Measurements from ENCODE around the gene KLF2. TPM values are rescaled to one million over a fixed set of nuclear protein-coding genes. Genes with fewer than 3 reads are reported as not detected.
A peak's percentile ranks its signal among the peaks of the same experiment; 100 is the strongest.
"Not testable (repeated sequence)": the region's sequence is repeated elsewhere in the genome, so short reads cannot be mapped to it uniquely, and the experiment has no call there.

Gene KLF2
- total RNA-seq, 2 donors from 2014 or later = 13.2 to 42.2 TPM

DNA sequence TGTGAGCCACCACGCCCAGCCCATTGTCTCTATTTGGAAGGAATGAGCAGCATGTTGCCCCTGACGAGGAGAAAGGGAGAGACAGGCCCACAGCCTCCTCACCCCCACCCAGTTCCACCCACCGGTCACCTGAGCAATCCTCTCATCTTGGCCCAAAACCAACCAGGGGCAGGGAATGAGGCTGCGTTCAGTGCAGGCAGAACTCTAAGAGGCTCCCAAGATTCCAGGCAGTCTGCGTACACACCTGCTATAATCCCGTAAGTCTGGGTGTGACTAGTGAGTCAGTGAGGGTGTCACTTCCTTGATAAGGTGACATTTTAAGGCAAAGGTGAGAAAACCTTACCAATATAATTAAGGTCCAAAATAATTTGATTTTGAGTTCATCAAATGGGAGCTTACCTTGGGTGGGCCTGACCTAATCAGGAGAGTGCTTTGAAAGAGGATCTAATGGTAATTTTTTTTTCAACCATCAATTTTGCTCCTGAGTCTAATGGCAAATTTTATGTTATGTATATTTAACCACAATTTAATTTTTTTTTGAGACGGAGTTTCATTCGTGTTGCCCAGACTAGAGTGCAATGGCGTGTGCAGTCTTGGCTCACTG lies 26.9 kb upstream of the KLF2 start:
- intact Hi-C loops (cut with DNase I) = no loop called here
- ATAC-seq (no peak), DNase-seq (no peak)
- 80 to 84% methylated on average over 8 to 9 of the region's 9 CpGs for WGBS, 2 donors
- no peak for TF ChIP-seq POLR2A (IDR thresholded peaks at IDR 0.05)
- TF ChIP-seq, protein P1, sequence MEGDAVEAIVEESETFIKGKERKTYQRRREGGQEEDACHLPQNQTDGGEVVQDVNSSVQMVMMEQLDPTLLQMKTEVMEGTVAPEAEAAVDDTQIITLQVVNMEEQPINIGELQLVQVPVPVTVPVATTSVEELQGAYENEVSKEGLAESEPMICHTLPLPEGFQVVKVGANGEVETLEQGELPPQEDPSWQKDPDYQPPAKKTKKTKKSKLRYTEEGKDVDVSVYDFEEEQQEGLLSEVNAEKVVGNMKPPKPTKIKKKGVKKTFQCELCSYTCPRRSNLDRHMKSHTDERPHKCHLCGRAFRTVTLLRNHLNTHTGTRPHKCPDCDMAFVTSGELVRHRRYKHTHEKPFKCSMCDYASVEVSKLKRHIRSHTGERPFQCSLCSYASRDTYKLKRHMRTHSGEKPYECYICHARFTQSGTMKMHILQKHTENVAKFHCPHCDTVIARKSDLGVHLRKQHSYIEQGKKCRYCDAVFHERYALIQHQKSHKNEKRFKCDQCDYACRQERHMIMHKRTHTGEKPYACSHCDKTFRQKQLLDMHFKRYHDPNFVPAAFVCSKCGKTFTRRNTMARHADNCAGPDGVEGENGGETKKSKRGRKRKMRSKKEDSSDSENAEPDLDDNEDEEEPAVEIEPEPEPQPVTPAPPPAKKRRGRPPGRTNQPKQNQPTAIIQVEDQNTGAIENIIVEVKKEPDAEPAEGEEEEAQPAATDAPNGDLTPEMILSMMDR (IDR thresholded peaks at IDR 0.05) = no peak
- Histone ChIP-seq H3K27ac (no peak overlapping the region), H3K36me3 (replicated peaks in 1 of 2; ENCODE audit: insufficient read depth in 1 of 2, low read depth in 2 of 2) (no peaks in the 10 kb centered on the region), H3K27me3 (no peaks in the 10 kb centered on the region), H3K4me3 (no peak overlapping the region), H3K4me1 (peaks cover 17% of the 10 kb centered on the region), H3K9me3 (no peaks in the 10 kb centered on the region)

DNA sequence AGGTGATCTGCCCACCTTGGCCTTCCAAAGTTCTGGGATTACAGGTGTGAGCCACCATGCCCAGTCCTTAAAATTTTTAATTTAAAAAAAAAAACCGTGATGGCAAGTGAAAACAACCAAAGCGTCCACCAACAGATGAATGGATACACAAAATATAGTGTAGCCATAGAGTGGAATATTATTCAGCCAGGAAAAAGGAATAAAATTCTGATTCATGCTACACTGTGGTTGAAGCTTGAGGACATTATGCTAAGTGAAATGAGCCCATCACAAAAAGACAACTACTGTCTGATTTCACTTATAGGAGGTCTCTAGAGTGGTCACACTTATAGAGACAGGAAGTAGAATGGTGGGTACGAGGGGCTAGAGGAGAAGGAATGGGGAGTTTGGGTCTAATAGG lies 26.3 kb upstream of the KLF2 start:
- H3K27ac ChIP-seq = no peak overlapping the region
- intact Hi-C loops (cut with DNase I) = no loop called here
- TF ChIP-seq, protein P1 (IDR thresholded peaks at IDR 0.05) = no peak
- TF ChIP-seq POLR2A (IDR thresholded peaks at IDR 0.05) = no peak
- H3K27me3 ChIP-seq = no peaks in the 10 kb centered on the region
- 62 to 82% methylated on average over 3 of the region's 3 CpGs for WGBS, 2 donors
- H3K4me3 ChIP-seq = no peak overlapping the region
- H3K36me3 ChIP-seq (replicated peaks in 1 of 2; ENCODE audit: insufficient read depth in 1 of 2, low read depth in 2 of 2) = no peaks in the 10 kb centered on the region
- DNase-seq = no peak
- no peaks in the 10 kb centered on the region for H3K9me3 ChIP-seq
- H3K4me1 ChIP-seq = peaks cover 10% of the 10 kb centered on the region
- ATAC-seq = no peak

DNA sequence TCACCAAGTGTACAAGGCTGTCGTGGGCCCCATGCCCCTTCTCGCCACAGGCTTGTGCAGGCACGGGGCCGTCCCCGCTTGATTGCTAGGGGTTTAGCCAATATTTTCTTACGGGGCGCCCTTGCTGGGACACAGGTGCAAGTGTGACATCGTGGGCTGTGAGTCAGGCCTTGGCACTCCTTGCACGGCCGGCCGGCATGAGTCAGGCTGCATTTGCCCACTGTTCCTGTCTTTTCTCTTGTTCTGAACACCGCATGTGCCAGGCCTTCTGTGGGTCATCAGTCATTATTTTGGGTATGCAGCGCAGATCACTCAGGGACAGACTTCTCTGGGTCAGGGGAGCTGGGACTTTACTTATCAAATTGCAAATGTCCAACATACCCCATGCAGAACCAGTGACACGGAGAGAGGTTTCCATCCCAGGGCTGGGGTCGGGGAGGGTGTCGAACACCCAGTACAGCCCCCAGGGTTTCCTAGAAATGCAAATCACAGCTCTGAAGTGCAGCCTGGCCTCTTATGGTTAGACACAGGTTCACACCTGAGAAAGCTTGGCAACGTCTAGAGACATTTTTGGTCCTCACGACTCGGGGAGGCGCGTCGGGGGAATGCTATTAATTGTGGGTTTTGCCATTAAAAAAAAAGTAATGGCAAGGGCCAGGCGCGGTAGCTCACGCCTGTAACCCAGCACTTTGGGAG lies 22.5 kb upstream of the KLF2 start:
- H3K27ac ChIP-seq = no peak overlapping the region
- no peak overlapping the region for H3K4me3 ChIP-seq
- DNase-seq (no peak), ATAC-seq (no peak)
- intact Hi-C loops (cut with DNase I) = no loop called here
- H3K36me3 ChIP-seq (replicated peaks in 1 of 2; ENCODE audit: insufficient read depth in 1 of 2, low read depth in 2 of 2) = no peaks in the 10 kb centered on the region
- no peaks in the 10 kb centered on the region for H3K9me3 ChIP-seq
- H3K4me1 ChIP-seq = no peaks in the 10 kb centered on the region
- TF ChIP-seq, protein P1 (IDR thresholded peaks at IDR 0.05) = no peak
- no peak for TF ChIP-seq POLR2A (IDR thresholded peaks at IDR 0.05)
- WGBS, 2 donors = 70 to 82% methylated on average over 17 to 23 of the region's 25 CpGs
- H3K27me3 ChIP-seq = no peaks in the 10 kb centered on the region

DNA sequence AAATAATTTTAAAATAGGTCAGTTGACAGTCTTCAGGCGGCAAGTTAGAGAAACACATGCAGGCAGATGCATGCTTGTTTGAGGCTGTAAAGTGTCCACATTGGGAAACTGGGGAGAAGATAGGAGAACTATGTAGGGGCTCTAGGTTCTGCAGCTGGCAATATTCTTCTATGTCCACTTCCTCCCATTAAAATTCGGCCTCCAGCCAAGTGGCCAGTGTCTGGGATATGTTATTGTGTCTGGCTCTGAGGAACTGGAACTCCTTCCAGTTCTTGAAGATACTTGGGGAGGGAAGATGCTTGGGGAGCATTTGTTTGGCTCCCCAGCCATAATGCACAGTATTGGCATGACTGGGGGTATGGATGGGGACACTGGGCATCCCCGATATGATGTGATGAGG lies 20.9 kb upstream of the KLF2 start:
- Histone ChIP-seq H3K27me3 (no peaks in the 10 kb centered on the region), H3K4me1 (no peaks in the 10 kb centered on the region), H3K9me3 (no peaks in the 10 kb centered on the region), H3K27ac (no peak overlapping the region), H3K36me3 (replicated peaks in 1 of 2; ENCODE audit: insufficient read depth in 1 of 2, low read depth in 2 of 2) (no peaks in the 10 kb centered on the region), H3K4me3 (no peak overlapping the region)
- DNase-seq = peak in 2 of 4 donors; percentile 34 to 51
- intact Hi-C loops (cut with DNase I) = no loop called here
- WGBS, 2 donors = 49 to 61% methylated on average over 2 to 3 of the region's 3 CpGs
- ATAC-seq = no peak
- TF ChIP-seq, protein P1 (IDR thresholded peaks at IDR 0.05) = no peak
- TF ChIP-seq POLR2A (IDR thresholded peaks at IDR 0.05) = no peak

DNA sequence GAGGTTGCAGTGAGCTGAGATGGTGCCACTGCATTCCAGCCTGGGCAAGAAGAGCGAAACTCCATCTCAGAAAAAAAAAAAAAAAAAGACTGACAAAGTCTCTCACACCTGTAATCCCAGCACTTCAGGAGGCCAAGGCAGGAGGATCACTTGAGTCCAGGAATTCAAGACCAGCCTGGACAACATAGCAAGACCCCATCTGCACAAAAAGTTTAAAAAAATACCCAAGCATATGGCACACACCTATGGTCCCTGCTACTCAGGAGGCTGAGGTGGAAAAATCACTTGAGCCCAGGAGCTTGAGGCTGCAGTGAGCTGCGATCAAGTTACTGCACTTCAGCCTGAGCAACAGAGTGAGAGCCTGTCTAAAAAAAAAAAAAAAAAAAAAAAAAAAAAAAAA lies 20.1 kb upstream of the KLF2 start:
- H3K27me3 ChIP-seq; DNase-seq; H3K4me3 ChIP-seq; ATAC-seq; intact Hi-C loops (cut with DNase I); H3K9me3 ChIP-seq; H3K4me1 ChIP-seq; H3K36me3 ChIP-seq (replicated peaks in 1 of 2; ENCODE audit: insufficient read depth in 1 of 2, low read depth in 2 of 2); H3K27ac ChIP-seq: not testable (repeated sequence)
- WGBS, 2 donors = 79% methylated on average over 2 of the region's 2 CpGs

DNA sequence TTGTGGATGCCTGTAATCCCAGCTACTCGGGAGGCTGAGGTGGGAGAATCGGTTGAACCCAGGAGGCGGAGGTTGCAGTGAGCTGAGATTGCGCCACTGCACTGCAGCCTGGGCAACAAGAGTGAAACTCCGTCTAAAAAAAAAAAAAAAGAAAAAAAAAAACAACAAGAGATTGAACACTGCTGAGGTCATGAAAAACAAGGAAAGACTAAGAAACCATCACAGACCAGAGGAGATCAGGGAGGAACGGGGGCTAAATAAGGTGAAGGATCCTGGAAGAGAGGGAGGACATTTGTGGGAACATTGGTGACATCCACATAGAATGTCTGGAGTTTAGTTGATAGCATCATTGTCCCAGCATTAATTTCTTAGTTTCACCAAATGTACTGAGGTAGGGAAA lies 19.6 kb upstream of the KLF2 start:
- H3K36me3 ChIP-seq (replicated peaks in 1 of 2; ENCODE audit: insufficient read depth in 1 of 2, low read depth in 2 of 2); intact Hi-C loops (cut with DNase I); H3K4me3 ChIP-seq; DNase-seq; ATAC-seq; H3K27me3 ChIP-seq; H3K9me3 ChIP-seq; H3K4me1 ChIP-seq; H3K27ac ChIP-seq: not testable (repeated sequence)
- WGBS, 2 donors = 67 to 74% methylated on average over 6 of the region's 6 CpGs

All from body of pancreas (tissue), 4 donors.